Activated naive CD8-positive, alpha-beta T cell treated with anti-CD3 and anti-CD28 coated beads, Interleukin-2, amount 50 U/mL, for 24 hours (primary cell): ENCODE measurements around the gene TMEM207.

Experiments
- ATAC-seq: fragments of 150-1000 bp; cut with Tn5 transposase; one replicate; pipeline ENCODE4 v1.10.0; 2021
- DNase-seq: peaks from one replicate; pipeline ENCODE4 v3.0.0; 2021
- H3K27ac Mint-ChIP-seq: one replicate; pipeline ENCODE4 v1.8.0; 2021; ENCODE audit warnings: mild to moderate bottlenecking, mixed read lengths
- H3K27me3 Mint-ChIP-seq: one replicate; pipeline ENCODE4 v1.8.0; 2021; ENCODE audit warnings: mixed read lengths
- H3K36me3 Mint-ChIP-seq: one replicate; pipeline ENCODE4 v1.8.0; 2021; ENCODE audit warnings: low read depth, mixed read lengths
- H3K4me1 Mint-ChIP-seq: one replicate; pipeline ENCODE4 v1.8.0; 2021; ENCODE audit warnings: mixed read lengths
- H3K4me3 Mint-ChIP-seq: one replicate; pipeline ENCODE4 v1.8.0; 2021; ENCODE audit warnings: mild to moderate bottlenecking, moderate library complexity, mixed read lengths
- H3K9me3 Mint-ChIP-seq: one replicate; pipeline ENCODE4 v1.8.0; 2021; ENCODE audit warnings: mixed read lengths

The TMEM207 gene

GRCh38 chr3:190449801-190450200 lies at the start of gene TMEM207:
TMEM207 (minus strand) TSS chr3:190449901; CDS start chr3:190449809, 92 bp downstream.
- H3K27me3 Mint-ChIP-seq: peaks cover 1% of the 10 kb centered on the region
- no peak within 1 kb of the TSS for H3K4me3 Mint-ChIP-seq
- H3K36me3 Mint-ChIP-seq: no peaks in the 10 kb centered on the region
- H3K27ac Mint-ChIP-seq: no peak within 1 kb of the TSS
- H3K4me1 Mint-ChIP-seq: peaks cover 7% of the 10 kb centered on the region
- no peaks in the 10 kb centered on the region for H3K9me3 Mint-ChIP-seq
- no peak for DNase-seq
- ATAC-seq: no peak

GRCh38 chr3:190499122-190499521 lies 49.4 kb upstream of the TMEM207 start:
- Mint-ChIP-seq H3K27ac (no peak overlapping the region), H3K27me3 (peaks cover 56% of the 10 kb centered on the region), H3K9me3 (no peaks in the 10 kb centered on the region), H3K36me3 (no peaks in the 10 kb centered on the region), H3K4me3 (no peak overlapping the region), H3K4me1 (peaks cover 7% of the 10 kb centered on the region)
- ATAC-seq (no peak), DNase-seq (no peak)

- no peak for ATAC-seq
- DNase-seq: no peak
- Mint-ChIP-seq H3K36me3 (no peaks in the 10 kb centered on the region), H3K9me3 (no peaks in the 10 kb centered on the region), H3K4me3 (no peak overlapping the region), H3K27ac (no peak overlapping the region), H3K27me3 (peaks cover 56% of the 10 kb centered on the region), H3K4me1 (peaks cover 7% of the 10 kb centered on the region)
Observed at GRCh38 chr3:190498293-190498692, 48.6 kb upstream of the TMEM207 start.

GRCh38 chr3:190497811-190498210 lies 48.1 kb upstream of the TMEM207 start:
- Mint-ChIP-seq H3K27ac (no peak overlapping the region), H3K36me3 (no peaks in the 10 kb centered on the region), H3K4me1 (peaks cover 11% of the 10 kb centered on the region), H3K9me3 (no peaks in the 10 kb centered on the region), H3K4me3 (no peak overlapping the region), H3K27me3 (peaks cover 57% of the 10 kb centered on the region)
- ATAC-seq (no peak), DNase-seq (no peak)

GRCh38 chr3:190496859-190497258 lies 47.2 kb upstream of the TMEM207 start:
- Mint-ChIP-seq H3K9me3 (no peaks in the 10 kb centered on the region), H3K4me3 (no peak overlapping the region), H3K36me3 (no peaks in the 10 kb centered on the region), H3K27me3 (peaks cover 58% of the 10 kb centered on the region), H3K27ac (no peak overlapping the region), H3K4me1 (peaks cover 19% of the 10 kb centered on the region)
- DNase-seq (no peak), ATAC-seq (no peak)

GRCh38 chr3:190495796-190496195 lies 46.1 kb upstream of the TMEM207 start:
- DNase-seq: no peak
- no peak for ATAC-seq
- no peak overlapping the region for H3K4me3 Mint-ChIP-seq
- H3K4me1 Mint-ChIP-seq: peaks cover 30% of the 10 kb centered on the region
- H3K27me3 Mint-ChIP-seq: peaks cover 55% of the 10 kb centered on the region
- no peaks in the 10 kb centered on the region for H3K9me3 Mint-ChIP-seq
- no peaks in the 10 kb centered on the region for H3K36me3 Mint-ChIP-seq
- no peak overlapping the region for H3K27ac Mint-ChIP-seq

- DNase-seq (no peak), ATAC-seq (no peak)
- H3K27ac Mint-ChIP-seq: no peak overlapping the region
- H3K4me1 Mint-ChIP-seq: peaks cover 34% of the 10 kb centered on the region
- peaks cover 56% of the 10 kb centered on the region for H3K27me3 Mint-ChIP-seq
- H3K4me3 Mint-ChIP-seq: no peak overlapping the region
- H3K36me3 Mint-ChIP-seq: no peaks in the 10 kb centered on the region
- no peaks in the 10 kb centered on the region for H3K9me3 Mint-ChIP-seq
Observed at GRCh38 chr3:190495354-190495753, 45.7 kb upstream of the TMEM207 start.

GRCh38 chr3:190494907-190495306 lies 45.2 kb upstream of the TMEM207 start:
- no peaks in the 10 kb centered on the region for H3K36me3 Mint-ChIP-seq
- no peak for DNase-seq
- H3K4me3 Mint-ChIP-seq: no peak overlapping the region
- ATAC-seq: no peak
- H3K27ac Mint-ChIP-seq: no peak overlapping the region
- peaks cover 36% of the 10 kb centered on the region for H3K4me1 Mint-ChIP-seq
- H3K27me3 Mint-ChIP-seq: peaks cover 58% of the 10 kb centered on the region
- no peaks in the 10 kb centered on the region for H3K9me3 Mint-ChIP-seq

GRCh38 chr3:190492966-190493365 lies 43.3 kb upstream of the TMEM207 start:
- Mint-ChIP-seq H3K27me3 (peaks cover 63% of the 10 kb centered on the region), H3K9me3 (no peaks in the 10 kb centered on the region), H3K4me1 (peaks cover 49% of the 10 kb centered on the region), H3K36me3 (no peaks in the 10 kb centered on the region), H3K27ac (no peak overlapping the region), H3K4me3 (no peak overlapping the region)
- ATAC-seq (no peak), DNase-seq (no peak)

GRCh38 chr3:190492129-190492528 lies 42.4 kb upstream of the TMEM207 start:
- H3K27ac Mint-ChIP-seq: peak overlapping the region; percentile 48
- H3K4me3 Mint-ChIP-seq: no peak overlapping the region
- H3K9me3 Mint-ChIP-seq: no peaks in the 10 kb centered on the region
- DNase-seq: no peak
- no peaks in the 10 kb centered on the region for H3K36me3 Mint-ChIP-seq
- peak; percentile 6 for ATAC-seq
- peaks cover 49% of the 10 kb centered on the region for H3K4me1 Mint-ChIP-seq
- peaks cover 66% of the 10 kb centered on the region for H3K27me3 Mint-ChIP-seq

- H3K4me1 Mint-ChIP-seq: peaks cover 52% of the 10 kb centered on the region
- peak overlapping the region; percentile 48 for H3K27ac Mint-ChIP-seq
- H3K4me3 Mint-ChIP-seq: no peak overlapping the region
- H3K9me3 Mint-ChIP-seq: no peaks in the 10 kb centered on the region
- ATAC-seq: peak; percentile 91
- peaks cover 61% of the 10 kb centered on the region for H3K27me3 Mint-ChIP-seq
- H3K36me3 Mint-ChIP-seq: no peaks in the 10 kb centered on the region
- DNase-seq: peak; percentile 16
Observed at GRCh38 chr3:190491533-190492054, 41.9 kb upstream of the TMEM207 start.

- ATAC-seq: no peak
- H3K9me3 Mint-ChIP-seq: peaks cover 7% of the 10 kb centered on the region
- H3K4me1 Mint-ChIP-seq: peaks cover 41% of the 10 kb centered on the region
- H3K36me3 Mint-ChIP-seq: no peaks in the 10 kb centered on the region
- peaks cover 46% of the 10 kb centered on the region for H3K27me3 Mint-ChIP-seq
- H3K27ac Mint-ChIP-seq: no peak overlapping the region
- no peak for DNase-seq
- no peak overlapping the region for H3K4me3 Mint-ChIP-seq
Observed at GRCh38 chr3:190486908-190487607, 37.4 kb upstream of the TMEM207 start.

- no peak for DNase-seq
Observed at GRCh38 chr3:190486533-190486864, 36.8 kb upstream of the TMEM207 start.

GRCh38 chr3:190485830-190486532 lies 36.3 kb upstream of the TMEM207 start:
- DNase-seq (no peak), ATAC-seq (no peak)
- Mint-ChIP-seq H3K4me1 (peaks cover 30% of the 10 kb centered on the region), H3K27ac (no peak overlapping the region), H3K9me3 (peaks cover 10% of the 10 kb centered on the region), H3K4me3 (no peak overlapping the region), H3K27me3 (peaks cover 43% of the 10 kb centered on the region), H3K36me3 (no peaks in the 10 kb centered on the region)

More at GRCh38 chr3:190486533-190486864, 36.8 kb upstream of the TMEM207 start:
- Mint-ChIP-seq H3K27me3 (peaks cover 46% of the 10 kb centered on the region), H3K4me1 (peaks cover 35% of the 10 kb centered on the region), H3K27ac (no peak overlapping the region), H3K9me3 (peaks cover 10% of the 10 kb centered on the region), H3K4me3 (no peak overlapping the region), H3K36me3 (no peaks in the 10 kb centered on the region)
- ATAC-seq: no peak

- Mint-ChIP-seq H3K9me3 (peaks cover 10% of the 10 kb centered on the region), H3K4me1 (peaks cover 7% of the 10 kb centered on the region), H3K4me3 (no peak overlapping the region), H3K27ac (no peak overlapping the region), H3K36me3 (no peaks in the 10 kb centered on the region), H3K27me3 (peaks cover 20% of the 10 kb centered on the region)
- no peak for DNase-seq
- no peak for ATAC-seq
Observed at GRCh38 chr3:190481779-190482178, 32.1 kb upstream of the TMEM207 start.
